ENCODE results near the gene SLC6A18.
"Not testable (repeated sequence)": the region's sequence is repeated elsewhere in the genome, so short reads cannot be mapped to it uniquely, and the experiment has no call there.

- not testable (repeated sequence) for TF ChIP-seq ZNF24 (IDR thresholded peaks at IDR 0.05); MYC (CRISPR knock-in tag; IDR thresholded peaks at IDR 0.05; ENCODE audit: borderline replicate concordance); BRCA1 (CRISPR knock-in tag; IDR thresholded peaks at IDR 0.05); RNF219 (CRISPR knock-in tag; IDR thresholded peaks at IDR 0.05); ZSCAN25 (CRISPR knock-in tag; IDR thresholded peaks at IDR 0.05); SRSF1 (optimal IDR thresholded peaks at IDR 0.05; ENCODE audit: low read depth, low read length); HNRNPUL1 (IDR thresholded peaks at IDR 0.05; ENCODE audit: low read depth, low read length); CTCF (CRISPR knock-in tag; IDR thresholded peaks at IDR 0.05); REST (IDR thresholded peaks at IDR 0.05; ENCODE audit: borderline replicate concordance in 1 of 2, low read depth in 1 of 2, low read length in 2 of 2); STAG1 (CRISPR knock-in tag; IDR thresholded peaks at IDR 0.05); KAT8 (CRISPR knock-in tag; IDR thresholded peaks at IDR 0.05); IRF9 (CRISPR knock-in tag; IDR thresholded peaks at IDR 0.05; ENCODE audit: borderline replicate concordance); EZH2 (conservative IDR thresholded peaks at IDR 0.05; ENCODE audit: low read depth, low read length); HOMEZ (CRISPR knock-in tag; IDR thresholded peaks at IDR 0.05; ENCODE audit: low read depth)
Observed at GRCh38 chr5:1284336-1284970, 59.3 kb downstream of the SLC6A18 start.

Data from HepG2 (cell line).